Amniotic stem cell (primary cell): ENCODE results near the gene GRK6.
A peak's percentile ranks its signal among the peaks of the same experiment; 100 is the strongest.

Experiments
- DNase-seq: peaks from one replicate; lab custom pipeline; 2025; lab: John Stamatoyannopoulos, UW

Gene GRK6

DNA sequence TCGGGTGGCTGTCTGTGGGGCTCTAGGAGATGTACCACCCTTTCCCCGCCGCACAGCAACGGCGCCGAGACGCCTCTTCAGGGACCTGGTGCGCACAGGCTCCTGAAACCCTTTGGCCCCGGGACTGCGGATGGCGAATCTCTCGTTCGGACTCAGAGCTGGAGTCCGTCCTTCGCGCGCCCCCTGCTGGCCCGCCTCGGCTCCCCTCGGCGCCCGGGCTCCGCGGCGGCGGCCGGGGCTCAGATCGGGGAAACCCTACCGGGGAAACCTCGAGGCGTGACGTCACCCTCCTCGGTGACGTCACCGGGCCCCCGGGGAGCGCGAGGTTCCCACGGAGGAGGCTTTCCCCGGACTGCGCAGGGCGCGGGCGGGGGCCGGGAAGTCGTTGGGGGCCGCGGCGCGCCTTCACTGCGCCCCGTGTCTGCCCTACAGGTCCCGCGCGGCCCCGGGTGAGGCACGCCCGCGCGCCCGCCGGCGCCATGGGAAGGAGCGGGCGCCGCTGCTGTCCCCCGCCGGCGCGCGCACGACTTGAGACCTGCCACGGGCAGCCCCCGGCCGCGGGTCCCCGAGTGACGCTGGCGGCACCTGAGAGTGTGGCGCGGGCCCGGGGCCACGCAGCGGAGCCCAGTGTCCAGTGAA, 28.0 kb downstream of the GRK6 start:
- DNase-seq, result peak; percentile 79

DNA sequence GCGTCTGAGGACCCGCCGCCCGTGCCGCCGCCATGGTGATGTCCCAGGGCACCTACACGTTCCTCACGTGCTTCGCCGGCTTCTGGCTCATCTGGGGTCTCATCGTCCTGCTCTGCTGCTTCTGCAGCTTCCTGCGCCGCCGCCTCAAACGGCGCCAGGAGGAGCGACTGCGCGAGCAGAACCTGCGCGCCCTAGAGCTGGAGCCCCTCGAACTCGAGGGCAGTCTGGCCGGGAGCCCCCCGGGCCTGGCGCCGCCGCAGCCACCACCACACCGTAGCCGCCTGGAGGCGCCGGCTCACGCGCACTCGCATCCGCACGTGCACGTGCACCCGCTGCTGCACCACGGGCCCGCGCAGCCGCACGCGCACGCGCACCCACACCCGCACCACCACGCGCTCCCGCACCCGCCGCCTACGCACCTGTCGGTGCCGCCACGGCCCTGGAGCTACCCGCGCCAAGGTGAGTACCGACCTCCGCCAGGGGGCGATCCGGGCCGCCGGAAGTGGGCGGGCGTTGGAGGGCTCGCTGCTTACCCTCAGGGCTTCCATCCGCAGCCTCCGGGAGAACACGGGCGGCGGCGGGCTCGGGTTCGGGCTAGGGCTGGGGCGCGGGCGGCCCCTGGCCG, 28.7 kb downstream of the GRK6 start:
- no peak for DNase-seq

DNA sequence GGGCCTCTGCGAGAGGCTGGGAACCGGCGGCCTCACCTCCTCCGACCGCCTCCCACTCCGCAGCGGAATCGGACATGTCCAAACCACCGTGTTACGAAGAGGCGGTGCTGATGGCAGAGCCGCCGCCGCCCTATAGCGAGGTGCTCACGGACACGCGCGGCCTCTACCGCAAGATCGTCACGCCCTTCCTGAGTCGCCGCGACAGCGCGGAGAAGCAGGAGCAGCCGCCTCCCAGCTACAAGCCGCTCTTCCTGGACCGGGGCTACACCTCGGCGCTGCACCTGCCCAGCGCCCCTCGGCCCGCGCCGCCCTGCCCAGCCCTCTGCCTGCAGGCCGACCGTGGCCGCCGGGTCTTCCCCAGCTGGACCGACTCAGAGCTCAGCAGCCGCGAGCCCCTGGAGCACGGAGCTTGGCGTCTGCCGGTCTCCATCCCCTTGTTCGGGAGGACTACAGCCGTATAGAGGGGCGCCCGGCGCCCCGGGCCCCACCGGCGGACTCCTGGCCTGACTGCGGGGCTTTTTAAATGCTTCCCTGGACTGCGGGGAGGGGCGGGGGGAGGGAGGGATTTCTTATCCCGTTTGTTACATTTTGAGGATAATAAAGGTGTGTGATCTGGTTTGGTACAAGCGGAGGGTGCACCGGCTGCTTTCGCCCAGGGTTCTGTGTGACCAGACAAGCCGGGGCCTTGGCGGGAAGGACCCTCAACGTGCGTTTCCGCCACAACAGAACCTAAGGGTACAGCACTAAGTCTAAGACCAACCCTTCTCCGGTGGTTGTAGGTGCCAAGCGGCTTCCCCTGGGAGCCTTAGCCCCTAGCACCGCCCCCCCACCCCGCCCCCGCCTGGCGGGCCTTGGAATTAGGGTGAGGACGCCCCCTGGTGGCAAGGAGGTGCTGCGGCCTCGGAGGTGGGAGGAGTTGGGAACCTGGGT, 29.4 kb downstream of the GRK6 start:
- DNase-seq, result peak; percentile 59

DNA sequence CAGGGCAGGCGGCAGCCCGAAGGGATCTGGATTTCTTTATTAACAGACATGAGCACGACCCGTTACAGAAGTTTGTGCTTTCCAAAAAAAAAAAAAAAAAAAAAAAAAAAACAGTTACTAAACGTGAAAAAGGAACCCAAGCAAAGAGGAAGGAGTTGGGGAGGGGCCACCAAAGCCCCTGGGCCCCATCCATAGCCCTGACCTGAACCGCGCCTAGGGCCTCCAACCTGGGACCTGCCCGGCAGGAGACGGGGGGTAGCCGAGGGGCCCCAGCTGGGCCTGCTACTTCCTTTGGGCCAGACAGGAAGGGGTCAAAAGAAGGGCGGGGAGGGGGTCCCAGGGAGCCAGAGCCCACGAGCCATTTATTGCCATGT, 30.1 kb downstream of the GRK6 start:
- DNase-seq, result no peak

DNA sequence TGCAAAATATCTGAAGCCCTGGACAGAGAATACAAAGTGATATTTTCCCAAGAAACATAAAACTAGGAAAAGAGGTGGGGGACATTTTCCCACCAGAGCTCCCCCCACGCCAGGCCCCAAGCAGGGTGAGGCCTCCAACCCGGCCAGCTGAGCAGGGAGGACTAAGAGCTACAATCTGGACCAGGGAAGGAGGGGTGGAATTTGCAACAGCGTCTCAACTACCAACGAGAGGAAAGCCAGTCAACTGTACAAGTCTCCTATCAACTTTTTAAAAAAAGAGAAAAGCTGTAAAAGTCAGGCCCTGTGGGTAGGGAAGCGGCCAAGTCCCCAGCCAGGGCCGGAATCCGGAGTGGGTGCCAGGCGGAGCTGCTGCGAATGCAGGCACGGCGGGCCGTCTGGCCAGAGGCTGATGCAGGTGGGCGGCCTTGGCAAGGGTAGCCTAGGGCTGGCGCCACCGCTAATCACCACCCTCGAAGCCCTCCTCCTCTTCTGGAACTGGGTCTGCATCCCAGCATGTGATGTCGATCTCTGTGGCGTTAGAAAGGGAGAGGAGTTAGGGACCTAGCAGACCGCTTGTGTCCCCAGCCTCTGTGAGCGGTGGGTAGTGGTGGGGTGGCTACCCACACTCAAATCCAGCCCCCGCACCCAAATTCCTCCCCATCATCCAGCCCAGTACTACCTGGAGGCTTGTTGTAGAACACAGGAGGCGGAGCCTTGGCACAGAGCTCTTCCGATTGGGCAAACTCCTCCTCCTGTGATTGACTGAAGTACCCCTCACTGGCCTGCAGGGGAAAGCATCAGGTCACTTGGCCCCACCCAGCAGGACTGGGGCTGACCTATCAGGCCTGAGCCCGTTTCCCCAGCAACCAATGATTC, 30.7 kb downstream of the GRK6 start:
- peak; percentile 90 for DNase-seq

DNA sequence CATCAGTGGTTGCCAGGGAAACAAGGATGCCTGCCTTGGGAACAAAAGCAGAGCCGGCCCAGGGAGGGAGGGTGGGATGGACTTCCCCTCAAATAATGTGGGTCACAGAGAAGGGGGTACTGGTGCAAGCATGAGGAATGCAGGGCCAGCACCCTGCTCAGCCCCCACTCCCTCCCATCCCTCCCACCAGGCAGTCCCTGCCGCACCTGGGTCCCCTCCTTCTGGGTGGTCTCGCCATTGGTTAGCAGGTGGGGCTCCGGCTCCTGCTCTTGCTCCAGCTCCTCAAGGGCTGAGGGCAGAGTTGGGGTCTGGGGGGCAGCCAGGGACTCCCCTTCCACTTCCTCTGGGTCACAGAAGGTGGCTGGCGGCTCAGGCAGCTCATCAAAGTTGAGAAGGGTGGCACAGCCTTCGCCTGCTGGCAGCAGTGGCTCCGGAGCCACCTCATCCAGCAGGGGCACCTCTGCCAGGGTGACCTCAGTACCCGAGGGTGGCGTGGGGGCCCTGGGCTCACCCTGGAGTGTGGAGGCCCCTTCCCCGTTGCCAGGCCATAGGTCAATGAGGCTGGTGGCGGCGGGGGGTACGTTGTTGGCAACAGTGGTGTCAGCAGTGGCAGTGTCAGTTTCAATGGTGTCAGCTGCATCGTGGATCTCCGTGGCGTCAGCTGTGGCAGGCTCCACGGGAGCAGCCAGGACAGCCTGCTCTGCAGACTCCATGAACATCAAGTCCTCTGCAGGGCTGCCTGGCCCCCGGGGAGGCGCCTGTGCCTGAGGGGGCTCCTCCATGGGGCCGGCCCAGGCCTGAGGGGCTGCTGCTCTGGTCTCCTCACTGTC, 31.6 kb downstream of the GRK6 start:
- DNase-seq, result no peak

DNA sequence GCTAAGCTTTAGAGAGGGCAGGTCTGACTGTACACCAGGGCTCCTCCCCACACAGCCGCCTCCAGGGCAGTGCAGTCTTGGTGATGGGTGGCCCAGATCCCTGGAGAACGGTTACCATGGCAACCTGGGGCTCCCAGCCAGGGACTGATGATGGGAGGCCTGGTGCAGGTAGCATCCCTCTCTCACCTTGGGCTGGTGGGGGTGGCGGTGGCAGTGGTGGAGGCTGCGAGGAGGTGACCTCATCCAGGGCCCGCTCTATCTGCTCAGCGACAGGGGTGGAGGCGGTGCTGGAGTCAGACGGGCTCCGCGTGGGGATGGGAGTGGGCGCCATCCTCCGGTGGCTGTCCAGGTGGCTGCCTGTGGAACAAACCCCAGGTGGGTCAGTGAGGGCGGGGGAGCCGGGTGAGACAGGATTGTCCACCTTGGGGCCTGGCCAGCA, 32.5 kb downstream of the GRK6 start:
- DNase-seq, result no peak

DNA sequence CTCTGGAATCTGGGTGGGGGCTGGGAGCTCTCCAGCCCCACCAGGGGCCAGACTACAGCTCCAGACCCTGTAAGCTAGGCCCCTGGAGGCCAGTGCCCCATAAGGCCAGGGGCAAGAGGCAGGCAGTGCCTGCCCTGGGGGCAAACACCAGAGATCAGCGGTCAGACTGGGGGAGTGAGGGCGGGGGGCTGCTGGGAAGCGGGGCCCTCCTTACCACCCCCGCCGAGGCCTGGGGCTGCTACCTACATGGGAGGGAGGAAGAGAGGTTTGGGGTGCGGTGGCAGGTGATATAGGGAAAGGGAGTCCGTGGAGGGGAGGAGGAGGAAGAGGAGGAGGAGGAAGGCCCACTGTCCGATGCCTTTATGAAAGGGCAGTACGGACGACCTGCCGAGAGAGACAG, 32.9 kb downstream of the GRK6 start:
- no peak for DNase-seq

DNA sequence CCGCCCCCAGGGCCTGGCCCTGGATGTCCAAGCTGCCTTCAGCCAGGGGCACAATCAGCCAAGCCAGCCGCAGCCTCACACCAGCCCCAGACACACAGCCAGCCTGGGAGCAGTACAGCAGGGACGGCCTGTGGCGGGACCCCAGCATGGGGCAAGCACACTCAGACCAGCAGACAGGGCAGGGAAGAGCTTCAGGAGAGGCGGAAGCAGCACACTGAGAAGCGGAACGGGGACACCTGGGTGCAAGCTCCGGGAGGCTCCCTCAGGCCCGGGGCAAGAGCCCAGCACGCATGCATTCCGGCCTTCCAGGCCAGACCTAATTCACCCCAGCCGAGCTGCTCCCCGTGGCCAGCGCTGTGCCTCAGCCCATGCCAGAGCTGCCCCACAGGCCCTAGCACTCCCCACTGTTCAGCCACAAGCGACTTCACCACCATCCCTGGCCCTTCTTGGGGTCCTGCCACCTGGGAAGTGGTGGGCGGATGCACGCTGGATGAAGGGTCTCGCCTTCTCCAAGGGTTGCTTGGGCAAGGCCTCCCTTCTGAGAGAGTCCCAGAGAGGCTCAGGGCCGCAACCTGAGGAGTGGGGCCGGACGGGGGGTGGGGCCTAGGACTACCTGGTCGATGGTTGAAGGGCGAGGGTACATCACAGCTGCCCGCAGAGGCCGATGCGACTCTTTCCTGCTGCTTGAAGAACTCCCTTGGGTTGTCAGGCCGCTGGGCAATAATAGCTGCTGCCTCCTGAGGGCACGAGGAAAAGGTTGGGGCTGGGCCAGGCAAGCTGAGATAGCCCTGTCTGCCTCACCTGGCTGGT, 33.5 kb downstream of the GRK6 start:
- no peak for DNase-seq

DNA sequence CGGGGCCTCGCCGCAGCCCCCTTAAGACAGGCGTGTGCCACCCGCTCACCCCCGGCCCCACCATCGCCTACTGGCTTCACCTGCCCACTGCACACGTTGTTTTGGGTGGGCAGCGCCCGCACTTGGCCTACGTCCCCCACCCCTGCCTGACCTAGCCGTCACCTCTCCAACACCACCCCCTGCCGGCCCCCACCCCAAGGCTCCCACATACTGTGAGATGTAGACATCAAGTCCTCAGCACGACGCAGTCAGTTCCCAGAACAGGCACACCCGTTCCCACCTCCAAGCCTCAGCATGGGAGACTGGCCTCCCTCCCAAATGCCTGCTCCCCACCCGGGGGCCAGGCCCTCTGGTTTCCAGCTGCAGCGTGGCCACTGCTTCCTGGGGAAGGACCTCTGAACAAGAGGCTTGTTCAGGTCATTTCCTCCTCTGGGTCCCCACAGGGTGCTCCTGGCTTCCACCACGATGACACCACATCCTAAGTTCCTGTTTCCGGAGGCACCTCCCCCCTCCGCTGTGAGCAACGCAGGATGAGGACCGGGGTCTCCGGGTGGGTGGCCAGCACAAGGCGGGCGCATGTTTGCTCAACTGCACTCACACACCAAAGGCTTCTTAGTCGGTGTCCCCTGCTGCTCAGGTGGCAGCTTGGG, 35.7 kb downstream of the GRK6 start:
- no peak for DNase-seq

DNA sequence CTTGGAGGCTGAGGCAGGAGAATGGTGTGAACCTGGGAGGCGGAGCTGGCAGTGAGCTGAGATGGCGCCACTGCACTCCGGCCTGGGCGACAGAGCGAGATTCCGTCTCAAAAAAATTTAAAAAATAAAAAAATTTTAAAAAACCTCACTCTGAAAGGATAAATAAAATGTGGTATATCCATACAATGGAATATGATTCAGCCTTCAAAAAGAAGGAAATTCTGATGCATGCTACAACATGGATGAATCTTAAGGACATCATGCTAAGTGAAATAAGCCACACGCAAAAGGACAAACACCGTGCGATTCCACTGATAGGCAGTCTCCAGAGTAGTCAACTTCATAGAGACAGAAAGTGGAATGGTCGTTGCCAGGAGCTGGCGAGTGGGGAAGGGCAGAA, 38.6 kb downstream of the GRK6 start:
- DNase-seq, result no peak

DNA sequence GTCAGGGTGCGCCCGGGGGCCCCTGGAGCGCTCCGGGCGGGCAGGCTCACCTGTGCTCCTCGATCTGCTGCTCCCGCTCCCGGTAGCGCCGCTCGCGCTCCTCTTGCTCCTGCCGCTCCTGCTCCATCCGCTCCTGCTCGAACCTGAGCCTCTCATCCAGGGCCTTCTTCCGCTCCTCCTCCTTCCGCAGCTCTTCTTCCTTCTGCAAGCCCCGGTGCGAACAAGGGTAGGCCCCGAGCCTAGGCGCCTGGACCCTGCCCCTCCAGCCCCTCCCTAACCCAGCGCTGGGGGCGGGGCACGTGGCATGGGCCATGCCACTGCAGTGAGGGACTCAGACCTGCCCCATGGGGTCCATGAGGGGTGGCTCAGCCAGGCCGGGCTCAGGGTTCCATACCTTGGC, 40.4 kb downstream of the GRK6 start:
- no peak for DNase-seq

DNA sequence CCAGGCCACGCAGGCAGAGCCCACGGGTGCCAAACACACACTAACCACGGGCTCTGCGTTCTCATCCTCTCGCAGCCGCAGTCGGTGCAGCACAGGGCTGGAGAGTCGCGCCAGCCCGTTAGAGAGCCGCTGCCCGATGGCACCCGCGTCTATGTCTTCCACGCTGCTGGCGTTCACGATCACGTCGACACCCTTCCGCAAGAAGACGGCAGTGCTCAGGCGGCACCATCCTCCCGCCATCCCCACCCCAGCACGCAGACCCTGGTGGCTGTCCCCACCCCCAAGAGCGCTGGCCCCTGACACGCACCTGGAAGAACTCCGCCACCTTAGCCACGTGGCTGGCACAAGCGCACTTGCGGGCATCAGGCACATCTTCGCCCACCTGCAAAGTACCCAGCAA, 41.0 kb downstream of the GRK6 start:
- no peak for DNase-seq

DNA sequence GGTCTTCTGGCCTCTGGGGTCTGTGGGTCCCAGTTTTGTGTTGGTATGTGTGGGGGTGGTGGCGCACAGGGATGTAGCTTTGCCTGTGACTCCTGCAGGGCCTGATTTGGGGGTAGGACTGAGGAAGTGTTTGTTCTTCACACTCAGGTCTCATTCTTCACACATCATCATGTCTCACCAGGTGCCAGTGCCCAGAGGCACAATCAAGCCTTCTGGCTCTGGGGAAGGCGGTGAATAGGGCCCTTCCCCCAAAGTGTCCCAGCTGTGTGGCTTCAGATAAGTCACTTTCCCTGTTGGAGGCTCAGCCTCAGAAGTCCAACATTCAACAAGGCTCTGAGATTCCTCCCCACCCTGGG, 41.8 kb downstream of the GRK6 start:
- no peak for DNase-seq

DNA sequence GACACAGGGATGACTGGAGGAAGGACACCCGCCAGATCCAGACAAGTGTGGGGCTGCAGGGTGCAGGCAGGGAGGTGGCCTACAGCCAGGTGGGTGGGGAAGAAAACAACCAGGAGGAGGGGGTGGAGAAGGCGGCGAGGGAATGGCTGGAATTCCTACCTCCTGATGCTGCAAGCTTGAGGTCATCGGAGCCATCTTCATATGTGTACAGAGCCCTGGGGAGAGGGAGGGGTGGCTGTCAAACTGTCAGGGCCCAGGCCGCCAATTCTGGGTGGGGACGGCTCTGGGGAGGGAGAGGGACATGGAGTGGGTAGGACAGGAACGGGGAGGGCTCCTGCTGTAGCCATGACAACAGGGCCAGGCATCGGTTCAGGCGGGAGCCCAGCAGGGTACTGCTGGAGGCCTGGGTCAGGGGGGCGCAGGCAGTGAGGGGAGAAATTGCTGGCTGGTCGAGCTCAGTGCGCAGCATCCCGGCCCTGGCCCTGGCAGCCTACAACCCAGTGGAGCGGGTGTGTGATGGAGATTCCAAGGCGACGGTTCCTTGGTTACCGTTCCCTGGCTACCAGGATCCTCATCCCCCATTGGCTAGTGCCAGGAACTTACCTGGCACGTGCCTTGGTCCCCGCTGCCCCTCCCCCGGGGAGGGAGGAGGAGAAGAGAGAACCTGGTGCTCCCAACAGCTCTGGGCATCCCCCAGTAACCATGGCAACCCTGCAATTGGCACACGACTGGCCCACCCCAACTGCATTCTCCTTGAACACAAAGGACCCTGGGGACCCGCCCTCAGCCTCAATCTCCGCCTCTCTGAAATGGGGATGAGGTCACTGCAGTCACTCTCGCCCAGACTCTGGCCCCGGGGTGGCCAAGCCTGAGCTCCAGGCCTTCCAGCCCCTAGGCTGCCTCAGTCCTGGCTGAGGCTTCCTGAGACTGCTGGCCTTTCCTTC, 42.5 kb downstream of the GRK6 start:
- no peak for DNase-seq

DNA sequence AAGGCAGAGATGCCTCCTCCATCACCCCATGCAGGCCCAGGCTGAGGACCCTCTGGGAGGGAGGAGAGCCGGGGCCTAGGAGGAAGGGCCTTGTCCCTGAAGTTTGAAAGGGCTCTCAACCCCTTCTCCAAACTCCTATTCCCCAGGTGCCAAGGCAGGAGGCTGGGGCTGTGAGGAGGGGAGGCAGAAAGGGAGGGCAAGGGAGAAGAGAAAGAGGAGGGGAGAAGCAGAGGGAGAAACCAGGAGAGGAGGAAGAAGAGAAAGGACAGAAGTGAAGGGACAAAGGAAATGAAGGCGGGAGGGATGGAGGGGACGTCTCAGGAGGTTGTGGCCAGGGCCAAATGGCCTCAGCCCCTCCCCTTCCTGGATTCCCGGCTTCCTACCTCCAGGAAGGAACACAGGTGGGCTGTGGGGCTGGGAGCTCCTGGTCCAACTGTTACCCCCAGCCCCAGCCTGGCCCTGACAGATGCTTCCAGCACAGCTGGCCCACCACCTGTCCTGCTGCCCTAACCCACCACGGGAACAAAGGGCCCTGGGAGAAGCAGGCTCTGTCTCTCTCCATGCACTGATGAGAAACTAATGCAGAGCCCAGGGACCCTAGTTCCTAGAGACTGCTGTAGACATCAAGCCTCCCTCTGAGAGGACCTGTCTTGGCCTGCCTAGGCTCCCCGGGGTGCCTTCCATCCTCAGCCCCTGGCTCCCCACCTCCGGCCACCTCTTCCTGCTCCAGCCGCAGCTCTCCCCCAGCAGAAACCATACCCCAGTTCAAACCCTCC, 43.5 kb downstream of the GRK6 start:
- no peak for DNase-seq

DNA sequence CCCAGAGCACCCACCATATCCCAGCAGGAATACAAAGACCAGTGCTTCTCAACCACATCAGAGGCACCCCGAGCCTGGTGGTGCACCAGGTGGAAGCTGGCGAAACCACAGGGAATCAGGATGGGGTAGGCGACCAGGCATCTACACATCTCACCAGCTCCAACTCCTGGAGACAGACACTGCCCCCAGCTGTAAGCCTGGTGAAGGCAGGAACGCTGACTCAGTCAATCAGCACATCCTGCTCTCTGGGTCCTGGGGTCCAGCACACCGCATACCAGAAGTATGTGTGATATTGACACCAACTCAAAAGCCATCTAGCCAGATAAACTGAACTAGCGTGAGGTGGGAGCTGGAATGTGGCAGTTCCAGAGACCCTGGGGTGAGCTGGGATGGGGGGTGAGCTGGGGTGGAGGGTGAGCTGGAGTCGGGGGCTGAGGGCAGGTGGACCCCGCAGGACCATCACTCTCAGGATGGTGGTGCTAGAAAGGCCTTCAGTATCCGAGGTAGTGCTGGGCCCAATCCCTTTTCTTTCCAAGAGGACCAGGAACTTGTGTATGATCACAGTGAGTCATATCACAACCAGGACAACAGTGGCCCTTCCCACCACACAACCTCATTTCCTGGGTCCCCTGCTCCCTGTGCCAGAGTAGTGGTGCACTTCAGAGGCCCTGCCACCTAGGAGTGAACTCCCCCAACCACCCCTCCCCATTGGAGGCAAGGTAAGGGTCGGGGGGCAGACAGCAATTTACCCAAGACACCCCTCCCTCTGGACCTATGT, 44.5 kb downstream of the GRK6 start:
- DNase-seq, result no peak
